ENCODE results near the gene TRAPPC14.

The TRAPPC14 gene

DNA sequence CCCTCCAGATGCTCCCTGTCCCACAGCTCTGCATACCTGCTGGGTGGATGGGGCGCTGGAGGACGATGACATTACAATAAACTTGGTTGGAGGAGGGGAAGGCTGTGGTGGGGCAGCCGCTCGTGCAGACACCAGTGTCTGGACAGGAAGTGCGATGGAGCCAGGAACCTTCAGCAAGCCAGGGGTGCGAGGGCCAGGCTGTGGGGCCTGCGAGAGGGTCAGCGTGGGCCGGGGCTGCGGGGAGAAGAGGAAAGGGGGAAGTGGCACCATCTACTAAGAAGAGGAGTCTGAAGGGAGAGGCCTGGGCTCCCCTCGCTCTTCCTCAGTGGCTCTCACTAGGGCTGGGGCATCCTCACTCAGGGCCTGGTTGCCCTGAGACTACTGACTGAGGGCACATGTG lies 50.6 kb downstream of the TRAPPC14 start:
- ATAC-seq = no peak; the same call in 2 of the 3 replicates
- TF ChIP-seq TOX (CRISPR knock-in tag; IDR thresholded peaks at IDR 0.05; ENCODE audit: borderline replicate concordance) (no peak), CSDC2 (CRISPR knock-in tag; IDR thresholded peaks at IDR 0.05) (no peak), ZNF70 (CRISPR knock-in tag; IDR thresholded peaks at IDR 0.05) (no peak), ZNF565 (CRISPR knock-in tag; conservative IDR thresholded peaks at IDR 0.05; ENCODE audit: low read depth) (no peak), OSR1 (CRISPR knock-in tag; IDR thresholded peaks at IDR 0.05) (no peak), PPARA (CRISPR knock-in tag; IDR thresholded peaks at IDR 0.05; ENCODE audit: borderline replicate concordance) (no peak)
- TF ChIP-seq, protein P1, sequence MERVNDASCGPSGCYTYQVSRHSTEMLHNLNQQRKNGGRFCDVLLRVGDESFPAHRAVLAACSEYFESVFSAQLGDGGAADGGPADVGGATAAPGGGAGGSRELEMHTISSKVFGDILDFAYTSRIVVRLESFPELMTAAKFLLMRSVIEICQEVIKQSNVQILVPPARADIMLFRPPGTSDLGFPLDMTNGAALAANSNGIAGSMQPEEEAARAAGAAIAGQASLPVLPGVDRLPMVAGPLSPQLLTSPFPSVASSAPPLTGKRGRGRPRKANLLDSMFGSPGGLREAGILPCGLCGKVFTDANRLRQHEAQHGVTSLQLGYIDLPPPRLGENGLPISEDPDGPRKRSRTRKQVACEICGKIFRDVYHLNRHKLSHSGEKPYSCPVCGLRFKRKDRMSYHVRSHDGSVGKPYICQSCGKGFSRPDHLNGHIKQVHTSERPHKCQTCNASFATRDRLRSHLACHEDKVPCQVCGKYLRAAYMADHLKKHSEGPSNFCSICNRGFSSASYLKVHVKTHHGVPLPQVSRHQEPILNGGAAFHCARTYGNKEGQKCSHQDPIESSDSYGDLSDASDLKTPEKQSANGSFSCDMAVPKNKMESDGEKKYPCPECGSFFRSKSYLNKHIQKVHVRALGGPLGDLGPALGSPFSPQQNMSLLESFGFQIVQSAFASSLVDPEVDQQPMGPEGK (CRISPR knock-in tag; IDR thresholded peaks at IDR 0.05; ENCODE audit: borderline replicate concordance) = no peak
- TF ChIP-seq, protein P2, sequence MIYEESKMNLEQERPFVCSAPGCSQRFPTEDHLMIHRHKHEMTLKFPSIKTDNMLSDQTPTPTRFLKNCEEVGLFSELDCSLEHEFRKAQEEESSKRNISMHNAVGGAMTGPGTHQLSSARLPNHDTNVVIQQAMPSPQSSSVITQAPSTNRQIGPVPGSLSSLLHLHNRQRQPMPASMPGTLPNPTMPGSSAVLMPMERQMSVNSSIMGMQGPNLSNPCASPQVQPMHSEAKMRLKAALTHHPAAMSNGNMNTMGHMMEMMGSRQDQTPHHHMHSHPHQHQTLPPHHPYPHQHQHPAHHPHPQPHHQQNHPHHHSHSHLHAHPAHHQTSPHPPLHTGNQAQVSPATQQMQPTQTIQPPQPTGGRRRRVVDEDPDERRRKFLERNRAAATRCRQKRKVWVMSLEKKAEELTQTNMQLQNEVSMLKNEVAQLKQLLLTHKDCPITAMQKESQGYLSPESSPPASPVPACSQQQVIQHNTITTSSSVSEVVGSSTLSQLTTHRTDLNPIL (CRISPR knock-in tag; IDR thresholded peaks at IDR 0.05; ENCODE audit: low read depth) = no peak
- TF ChIP-seq, protein P3, sequence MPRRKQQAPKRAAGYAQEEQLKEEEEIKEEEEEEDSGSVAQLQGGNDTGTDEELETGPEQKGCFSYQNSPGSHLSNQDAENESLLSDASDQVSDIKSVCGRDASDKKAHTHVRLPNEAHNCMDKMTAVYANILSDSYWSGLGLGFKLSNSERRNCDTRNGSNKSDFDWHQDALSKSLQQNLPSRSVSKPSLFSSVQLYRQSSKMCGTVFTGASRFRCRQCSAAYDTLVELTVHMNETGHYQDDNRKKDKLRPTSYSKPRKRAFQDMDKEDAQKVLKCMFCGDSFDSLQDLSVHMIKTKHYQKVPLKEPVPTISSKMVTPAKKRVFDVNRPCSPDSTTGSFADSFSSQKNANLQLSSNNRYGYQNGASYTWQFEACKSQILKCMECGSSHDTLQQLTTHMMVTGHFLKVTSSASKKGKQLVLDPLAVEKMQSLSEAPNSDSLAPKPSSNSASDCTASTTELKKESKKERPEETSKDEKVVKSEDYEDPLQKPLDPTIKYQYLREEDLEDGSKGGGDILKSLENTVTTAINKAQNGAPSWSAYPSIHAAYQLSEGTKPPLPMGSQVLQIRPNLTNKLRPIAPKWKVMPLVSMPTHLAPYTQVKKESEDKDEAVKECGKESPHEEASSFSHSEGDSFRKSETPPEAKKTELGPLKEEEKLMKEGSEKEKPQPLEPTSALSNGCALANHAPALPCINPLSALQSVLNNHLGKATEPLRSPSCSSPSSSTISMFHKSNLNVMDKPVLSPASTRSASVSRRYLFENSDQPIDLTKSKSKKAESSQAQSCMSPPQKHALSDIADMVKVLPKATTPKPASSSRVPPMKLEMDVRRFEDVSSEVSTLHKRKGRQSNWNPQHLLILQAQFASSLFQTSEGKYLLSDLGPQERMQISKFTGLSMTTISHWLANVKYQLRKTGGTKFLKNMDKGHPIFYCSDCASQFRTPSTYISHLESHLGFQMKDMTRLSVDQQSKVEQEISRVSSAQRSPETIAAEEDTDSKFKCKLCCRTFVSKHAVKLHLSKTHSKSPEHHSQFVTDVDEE (CRISPR knock-in tag; IDR thresholded peaks at IDR 0.05) = no peak

DNA sequence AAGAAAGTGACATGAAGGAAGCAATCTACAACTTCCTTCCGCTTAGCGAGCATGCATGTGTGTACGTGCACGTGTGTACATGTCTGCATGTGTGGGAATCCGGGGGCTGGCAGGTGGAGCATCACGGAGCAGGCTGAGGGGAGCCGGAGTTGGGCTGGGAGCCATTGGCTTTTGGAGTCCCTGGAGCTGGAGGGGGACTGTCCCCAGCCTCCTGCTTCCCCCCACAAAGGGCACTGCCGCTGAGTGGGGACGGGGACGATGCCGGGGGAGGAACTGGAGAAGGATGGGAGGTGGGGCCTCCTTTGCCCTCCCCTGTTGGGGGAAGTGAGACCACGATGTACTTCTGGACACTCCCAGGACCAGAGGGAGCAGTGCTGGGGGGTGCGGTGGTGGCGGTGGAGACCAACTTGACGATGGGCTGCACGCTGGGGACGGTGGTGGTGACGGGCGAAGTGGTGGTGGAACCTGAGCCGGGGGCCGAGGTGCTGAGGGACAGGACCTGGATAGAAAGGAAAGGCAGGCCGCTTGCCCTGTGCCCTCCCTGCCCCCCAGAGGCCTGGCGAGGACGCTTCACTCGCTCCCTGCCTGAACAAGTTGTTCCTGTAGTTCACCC lies 51.3 kb downstream of the TRAPPC14 start:
- no peak for ATAC-seq
- TF ChIP-seq CSDC2 (CRISPR knock-in tag; IDR thresholded peaks at IDR 0.05) = no peak
- TF ChIP-seq BACH2 (CRISPR knock-in tag; IDR thresholded peaks at IDR 0.05; ENCODE audit: borderline replicate concordance) = no peak
- TF ChIP-seq ZNF565 (CRISPR knock-in tag; conservative IDR thresholded peaks at IDR 0.05; ENCODE audit: low read depth) = no peak
- TF ChIP-seq, protein P4, sequence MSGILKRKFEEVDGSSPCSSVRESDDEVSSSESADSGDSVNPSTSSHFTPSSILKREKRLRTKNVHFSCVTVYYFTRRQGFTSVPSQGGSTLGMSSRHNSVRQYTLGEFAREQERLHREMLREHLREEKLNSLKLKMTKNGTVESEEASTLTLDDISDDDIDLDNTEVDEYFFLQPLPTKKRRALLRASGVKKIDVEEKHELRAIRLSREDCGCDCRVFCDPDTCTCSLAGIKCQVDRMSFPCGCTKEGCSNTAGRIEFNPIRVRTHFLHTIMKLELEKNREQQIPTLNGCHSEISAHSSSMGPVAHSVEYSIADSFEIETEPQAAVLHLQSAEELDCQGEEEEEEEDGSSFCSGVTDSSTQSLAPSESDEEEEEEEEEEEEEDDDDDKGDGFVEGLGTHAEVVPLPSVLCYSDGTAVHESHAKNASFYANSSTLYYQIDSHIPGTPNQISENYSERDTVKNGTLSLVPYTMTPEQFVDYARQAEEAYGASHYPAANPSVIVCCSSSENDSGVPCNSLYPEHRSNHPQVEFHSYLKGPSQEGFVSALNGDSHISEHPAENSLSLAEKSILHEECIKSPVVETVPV (CRISPR knock-in tag; IDR thresholded peaks at IDR 0.05) = no peak
- TF ChIP-seq ZC3H10 (CRISPR knock-in tag; IDR thresholded peaks at IDR 0.05) = no peak
- TF ChIP-seq TOX (CRISPR knock-in tag; IDR thresholded peaks at IDR 0.05; ENCODE audit: borderline replicate concordance) = no peak
- no peak for TF ChIP-seq PPARA (CRISPR knock-in tag; IDR thresholded peaks at IDR 0.05; ENCODE audit: borderline replicate concordance)
- TF ChIP-seq, protein P3 (CRISPR knock-in tag; IDR thresholded peaks at IDR 0.05) = no peak
- TF ChIP-seq, protein P5, sequence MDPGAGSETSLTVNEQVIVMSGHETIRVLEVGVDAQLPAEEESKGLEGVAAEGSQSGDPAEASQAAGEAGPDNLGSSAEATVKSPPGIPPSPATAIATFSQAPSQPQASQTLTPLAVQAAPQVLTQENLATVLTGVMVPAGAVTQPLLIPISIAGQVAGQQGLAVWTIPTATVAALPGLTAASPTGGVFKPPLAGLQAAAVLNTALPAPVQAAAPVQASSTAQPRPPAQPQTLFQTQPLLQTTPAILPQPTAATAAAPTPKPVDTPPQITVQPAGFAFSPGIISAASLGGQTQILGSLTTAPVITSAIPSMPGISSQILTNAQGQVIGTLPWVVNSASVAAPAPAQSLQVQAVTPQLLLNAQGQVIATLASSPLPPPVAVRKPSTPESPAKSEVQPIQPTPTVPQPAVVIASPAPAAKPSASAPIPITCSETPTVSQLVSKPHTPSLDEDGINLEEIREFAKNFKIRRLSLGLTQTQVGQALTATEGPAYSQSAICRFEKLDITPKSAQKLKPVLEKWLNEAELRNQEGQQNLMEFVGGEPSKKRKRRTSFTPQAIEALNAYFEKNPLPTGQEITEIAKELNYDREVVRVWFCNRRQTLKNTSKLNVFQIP (CRISPR knock-in tag; IDR thresholded peaks at IDR 0.05; ENCODE audit: borderline replicate concordance, low read depth) = no peak
- no peak for TF ChIP-seq ISL1 (CRISPR knock-in tag; IDR thresholded peaks at IDR 0.05)
- no peak for TF ChIP-seq ZFP30 (CRISPR knock-in tag; IDR thresholded peaks at IDR 0.05)
- TF ChIP-seq ESRRG (CRISPR knock-in tag; IDR thresholded peaks at IDR 0.05) = no peak
- no peak for TF ChIP-seq ZNF70 (CRISPR knock-in tag; IDR thresholded peaks at IDR 0.05)
- TF ChIP-seq SNAI2 (CRISPR knock-in tag; IDR thresholded peaks at IDR 0.05) = no peak

Data from SK-N-SH treated with all-trans-retinoic acid at 6 μM for 48 hours (cell line).